Inflammatory macrophage treated with lipopolysaccharide for 1 hour (primary cell): ENCODE data around the gene REPS2.

Experiments used
- DNase-seq, 2 donors: peaks; one replicate each; pipeline ENCODE4 v3.0.0-alpha.2; 2020 to 2022

The REPS2 gene

GRCh38 chrX:17038681-17039161 lies 92.3 kb downstream of the REPS2 start:
- peak; percentile 20 to 57 for DNase-seq

- no peak for DNase-seq
Observed at GRCh38 chrX:17039826-17040225, 93.4 kb downstream of the REPS2 start.

- DNase-seq: no peak
Observed at GRCh38 chrX:17040711-17041110, 94.3 kb downstream of the REPS2 start.

- no peak for DNase-seq
Observed at GRCh38 chrX:17042037-17042436, 95.6 kb downstream of the REPS2 start.

- DNase-seq: peak; percentile 38 to 70
Observed at GRCh38 chrX:17046478-17047097, 100.1 kb downstream of the REPS2 start.

GRCh38 chrX:17047224-17047623 lies 100.8 kb downstream of the REPS2 start:
- no peak for DNase-seq

GRCh38 chrX:17052210-17052609 lies 105.8 kb downstream of the REPS2 start:
- DNase-seq: no peak

GRCh38 chrX:17052793-17053192 lies 106.3 kb downstream of the REPS2 start:
- no peak for DNase-seq

GRCh38 chrX:17053502-17053901 lies 107.0 kb downstream of the REPS2 start:
- no peak for DNase-seq

- no peak for DNase-seq
Observed at GRCh38 chrX:17056868-17057608, 110.6 kb downstream of the REPS2 start.

GRCh38 chrX:17062065-17062464 lies 115.6 kb downstream of the REPS2 start:
- no peak for DNase-seq

GRCh38 chrX:17065100-17065499 lies 118.6 kb downstream of the REPS2 start:
- DNase-seq: no peak

- DNase-seq: no peak
Observed at GRCh38 chrX:17067534-17067933, 121.1 kb downstream of the REPS2 start.

GRCh38 chrX:17072301-17072700 lies 125.8 kb downstream of the REPS2 start:
- DNase-seq: no peak

- DNase-seq: no peak
Observed at GRCh38 chrX:17072721-17073230, 126.3 kb downstream of the REPS2 start.

- DNase-seq: no peak
Observed at GRCh38 chrX:17075004-17075403, 128.5 kb downstream of the REPS2 start.

GRCh38 chrX:17077361-17077760 lies 130.9 kb downstream of the REPS2 start:
- DNase-seq: no peak

GRCh38 chrX:17078031-17078720 lies 131.7 kb downstream of the REPS2 start:
- DNase-seq: no peak

GRCh38 chrX:17081511-17081910 lies 135.1 kb downstream of the REPS2 start:
- no peak for DNase-seq

GRCh38 chrX:17081968-17082367 lies 135.5 kb downstream of the REPS2 start:
- no peak for DNase-seq

GRCh38 chrX:17082831-17083230 lies 136.4 kb downstream of the REPS2 start:
- DNase-seq: no peak

GRCh38 chrX:17086317-17086716 lies 139.9 kb downstream of the REPS2 start:
- no peak for DNase-seq

- DNase-seq: no peak
Observed at GRCh38 chrX:17095161-17095560, 148.7 kb downstream of the REPS2 start.
